K562 (cell line): ENCODE measurements around the gene CRYBA1. TPM values are rescaled to one million over a fixed set of nuclear protein-coding genes. Genes with fewer than 3 reads are reported as not detected.

Experiments
- BDP1 ChIP-seq: IDR thresholded peaks from 3 replicates; pipeline ENCODE4 v1.6.1; 2011; ENCODE audit not compliant: insufficient read length, insufficient read depth
- CBX8 ChIP-seq: fragments of 200-600 bp; sonication (generic); IDR thresholded peaks from 2 replicates; pipeline ENCODE4 v1.6.1; 2012; ENCODE audit warnings: borderline replicate concordance, mixed run types, low read depth, mild to moderate bottlenecking, moderate library complexity, mixed read lengths, low read length, control low read depth, inconsistent platforms; ENCODE audit not compliant: poor library complexity, severe bottlenecking; ENCODE audit errors: extremely low read depth
- CC2D1A ChIP-seq: fragments of 450-650 bp; IDR thresholded peaks from 2 replicates; pipeline ENCODE4 v1.6.1; 2017; ENCODE audit warnings: mild to moderate bottlenecking
- DACH1 ChIP-seq: fragments of 450-650 bp; IDR thresholded peaks from 2 replicates; pipeline ENCODE4 v1.6.1; 2018; ENCODE audit not compliant: partially characterized antibody
- E2F5 ChIP-seq: sonication (generic); formaldehyde crosslinking; IDR thresholded peaks from 2 replicates; pipeline ENCODE4 v1.8.0; 2022; ENCODE audit warnings: mild to moderate bottlenecking, missing genetic modification reagents
- ETV1 ChIP-seq: fragments of 450-650 bp; conservative IDR thresholded peaks from 2 replicates; pipeline ENCODE4 v1.6.1; 2016; ENCODE audit warnings: missing genetic modification characterization, control low read depth, low read depth, missing compliant biosample characterization
- ILK ChIP-seq: fragments of 450-650 bp; IDR thresholded peaks from 2 replicates; pipeline ENCODE4 v1.6.1; 2016; ENCODE audit warnings: missing genetic modification characterization, low read depth, mild to moderate bottlenecking, missing compliant biosample characterization, moderate library complexity, borderline replicate concordance
- KAT8 ChIP-seq: fragments of 450-650 bp; IDR thresholded peaks from 2 replicates; pipeline ENCODE4 v1.6.1; 2016; ENCODE audit warnings: low read depth, mild to moderate bottlenecking
- NCOA1 ChIP-seq: fragments of 450-650 bp; IDR thresholded peaks from 2 replicates; pipeline ENCODE4 v1.6.1; 2016; ENCODE audit warnings: low read depth
- PHF21A ChIP-seq: fragments of 450-650 bp; IDR thresholded peaks from 2 replicates; pipeline ENCODE4 v1.6.1; 2017; ENCODE audit warnings: low read depth, borderline replicate concordance
- PML ChIP-seq: IDR thresholded peaks from 2 replicates; pipeline ENCODE4 v1.6.1; 2012; ENCODE audit warnings: low read length, inconsistent platforms
- POLR3A ChIP-seq: IDR thresholded peaks from 2 replicates; pipeline ENCODE4 v1.6.1; 2011; ENCODE audit warnings: borderline replicate concordance, mild to moderate bottlenecking, moderate library complexity; ENCODE audit not compliant: insufficient read length, insufficient read depth; ENCODE audit errors: extremely low read depth
- POLR3G ChIP-seq: IDR thresholded peaks from 2 replicates; pipeline ENCODE4 v1.6.1; 2011; ENCODE audit not compliant: insufficient read length, insufficient replicate concordance; ENCODE audit errors: extremely low read depth
- RCOR1 ChIP-seq, 2 experiments: IDR thresholded peaks; 2 replicates each; pipeline ENCODE4 v1.6.1; 2012; ENCODE audit warnings: low read depth in 2 of 2, low read length in 2 of 2, borderline replicate concordance in 1 of 2, improper control_type of control experiment in 1 of 2
- SAFB ChIP-seq: fragments of 200-400 bp; formaldehyde crosslinking; IDR thresholded peaks from 2 replicates; pipeline ENCODE4 v1.6.1; 2017; ENCODE audit warnings: low read depth, low read length, borderline replicate concordance
- SMAD1 ChIP-seq: fragments of 150-350 bp; IDR thresholded peaks from 2 replicates; pipeline ENCODE4 v1.6.1; 2014; ENCODE audit warnings: low read length, low read depth; ENCODE audit not compliant: partially characterized antibody
- SMARCE1 ChIP-seq: fragments of 450-650 bp; IDR thresholded peaks from 2 replicates; pipeline ENCODE4 v1.7.1; 2016; ENCODE audit warnings: mild to moderate bottlenecking
- SP2 ChIP-seq: IDR thresholded peaks from 2 replicates; pipeline ENCODE4 v1.6.1; 2011; ENCODE audit warnings: mild to moderate bottlenecking, low read depth, low read length, moderate library complexity; ENCODE audit not compliant: poor library complexity, severe bottlenecking; ENCODE audit errors: extremely low read depth
- THAP7 ChIP-seq: fragments of 250-450 bp; sonication (Bioruptor Pico); IDR thresholded peaks from 2 replicates; pipeline ENCODE4 v1.5.0; 2021
- U2AF2 ChIP-seq: fragments of 200-400 bp; formaldehyde crosslinking; optimal IDR thresholded peaks from 2 replicates; pipeline ENCODE3; 2017; ENCODE audit warnings: low read depth, mild to moderate bottlenecking, low read length
- ZBTB12 ChIP-seq: fragments of 250-450 bp; sonication (Bioruptor Pico); IDR thresholded peaks from 2 replicates; pipeline ENCODE4 v1.4.0; 2020
- ZBTB9 ChIP-seq: fragments of 450-650 bp; formaldehyde crosslinking; IDR thresholded peaks from 2 replicates; pipeline ENCODE4 v1.4.0; 2020; ENCODE audit warnings: mild to moderate bottlenecking, moderate library complexity
- ZNF696 ChIP-seq: fragments of 250-450 bp; sonication (Bioruptor Pico); conservative IDR thresholded peaks from 2 replicates; pipeline ENCODE4 v1.4.0; 2020; ENCODE audit warnings: mild to moderate bottlenecking, moderate library complexity
- ZNF764 ChIP-seq: fragments of 250-450 bp; sonication (Bioruptor Pico); IDR thresholded peaks from 2 replicates; pipeline ENCODE4 v1.4.0; 2020; ENCODE audit warnings: low read depth, mild to moderate bottlenecking, moderate library complexity
- ZNF778 ChIP-seq: fragments of 450-650 bp; formaldehyde crosslinking; IDR thresholded peaks from 2 replicates; pipeline ENCODE4 v1.4.0; 2020; ENCODE audit warnings: mild to moderate bottlenecking, moderate library complexity
- polyA plus RNA-seq, 8 experiments: library from polyadenylated mRNA; depleted of rRNA in 4 of 8; stranded (reverse) in 5 of 8; unstranded in 3 of 8; fragments of >200 nt; fragmentation: Nextera tagmentation in 2 of 8; fragmentation: Illumina TruSeq in 1 of 8; extraction: Ambion mirVana in 2 of 8; extraction: Trizol in 1 of 8; gene quantifications; 2 replicates each; pipeline versions ENCODE4 v1.2.1 to v1.2.3, GENCODE V29; 2011 to 2014; ENCODE audit warnings: inconsistent platforms in 1 of 8, missing spikeins in 1 of 8
- total RNA-seq, 7 experiments: library from RNA; depleted of rRNA in 6 of 7; stranded (reverse); fragments of >200 nt in 6 of 7; fragmentation: Illumina TruSeq in 2 of 7; extraction: Trizol in 2 of 7; gene quantifications; 2 replicates each; pipeline versions ENCODE4 v1.2.1 to v1.2.3, GENCODE V29; 2011 to 2021; ENCODE audit warnings: low replicate concordance in 1 of 7

CRYBA1 gene
- total and polyA plus RNA-seq, 9 of the 15 experiments (the other 6 are each of a cell fraction or from before 2014, with no cell fraction given), result not detected

GRCh38 chr17:29293890-29294579, 47.4 kb downstream of the CRYBA1 start, which contains the start of gene NUFIP2 (continued):
- no peak for TF ChIP-seq ZNF778
- TF ChIP-seq ZBTB12 (CRISPR knock-in tag), result peak; percentile 70
- no peak for TF ChIP-seq POLR3G
- TF ChIP-seq POLR3A, result no peak
- TF ChIP-seq SMARCE1, result 0 out of 2 replicates have a peak, but pooled peaks have one; percentile 28
- no peak for TF ChIP-seq ILK (tag)
- TF ChIP-seq RCOR1 (IDR thresholded peaks at IDR 0.05; ENCODE audit: borderline replicate concordance in 1 of 2, low read depth in 2 of 2, low read length in 2 of 2), result peak in 1 of 2 experiments; percentile 48; a peak in 1 of 4 replicates
- TF ChIP-seq SP2, result peak; percentile 64
- TF ChIP-seq PHF21A, result no peak
- no peak for TF ChIP-seq BDP1
- peak; percentile 84 for TF ChIP-seq SMAD1
- no peak for TF ChIP-seq THAP7 (CRISPR knock-in tag)
- peak; percentile 90 for TF ChIP-seq PML
- no peak for TF ChIP-seq U2AF2
- TF ChIP-seq ZBTB9 (CRISPR knock-in tag), result peak; percentile 73
- TF ChIP-seq CC2D1A, result no peak
- peak; percentile 75 for TF ChIP-seq NCOA1
- no peak for TF ChIP-seq DACH1
- no peak for TF ChIP-seq ZNF764 (CRISPR knock-in tag)
- 0 out of 2 replicates have a peak, but pooled peaks have one; percentile 52 for TF ChIP-seq E2F5 (CRISPR knock-in tag)
- peak; percentile 27; the same call in 1 of the 2 replicates for TF ChIP-seq ETV1 (tag)
- TF ChIP-seq CBX8, result no peak
- TF ChIP-seq SAFB, result peak; percentile 16; the same call in 1 of the 2 replicates
- no peak for TF ChIP-seq KAT8
- TF ChIP-seq ZNF696 (CRISPR knock-in tag), result no peak
